Measurements from ENCODE around the gene MASP2. TPM values are rescaled to one million over a fixed set of nuclear protein-coding genes. Genes with fewer than 3 reads are reported as not detected.

The MASP2 gene
- total and polyA plus RNA-seq, 2 donors (not counting 1 experiment from before 2014, with no cell fraction given) = 0.06 TPM; not detected in 1

DNA sequence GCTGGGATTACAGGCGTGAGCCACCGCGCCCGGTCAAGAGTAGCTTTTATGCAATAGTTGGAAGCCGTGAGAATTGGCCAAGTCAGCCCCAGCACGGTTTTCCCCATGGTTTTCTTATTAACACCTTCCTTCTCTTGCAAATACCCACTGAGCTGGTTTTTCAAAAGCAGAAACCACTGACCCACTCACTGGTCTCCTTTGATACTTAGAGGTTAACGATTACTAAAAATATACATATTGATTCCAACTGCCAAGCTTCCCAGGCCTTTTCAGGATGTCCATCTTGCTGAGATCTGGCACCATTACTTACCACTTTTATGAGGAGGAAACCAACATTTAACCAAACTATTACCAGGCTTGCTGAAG lies 60.5 kb downstream of the MASP2 start:
- POLR2A ChIA-PET = no interaction called here
- no peak overlapping the region for H3K27ac ChIP-seq (ENCODE audit: low read length in 2 of 2)
- no peaks in the 10 kb centered on the region for H3K9me3 ChIP-seq (ENCODE audit: control extremely low read depth in 1 of 3, control insufficient read depth in 2 of 3, insufficient read depth in 1 of 3, low read length in 2 of 3)
- no peak overlapping the region for H3K4me3 ChIP-seq (ENCODE audit: control extremely low read depth in 1 of 5, extremely low read depth in 1 of 5, insufficient read depth in 1 of 5, low read depth in 2 of 5, low read length in 4 of 5)
- peaks cover 3 to 7% of the 10 kb centered on the region in 2 donors for H3K4me1 ChIP-seq (ENCODE audit: control insufficient read depth in 2 of 2, insufficient read depth in 2 of 2, low read length in 2 of 2)
- H3K36me3 ChIP-seq (replicated peaks in 1 of 2; ENCODE audit: control extremely low read depth in 1 of 2, control insufficient read depth in 1 of 2, extremely low read depth in 1 of 2, insufficient read depth in 2 of 2, low read length in 1 of 2) = no peaks in the 10 kb centered on the region
- no peak overlapping the region for H2AFZ ChIP-seq (ENCODE audit: insufficient read depth, low read depth, low read length, poor library complexity, severe bottlenecking)
- H3K4me2 ChIP-seq (replicated peaks; ENCODE audit: low read depth, low read length, poor library complexity, severe bottlenecking) = no peak overlapping the region
- TF ChIP-seq, protein P1, sequence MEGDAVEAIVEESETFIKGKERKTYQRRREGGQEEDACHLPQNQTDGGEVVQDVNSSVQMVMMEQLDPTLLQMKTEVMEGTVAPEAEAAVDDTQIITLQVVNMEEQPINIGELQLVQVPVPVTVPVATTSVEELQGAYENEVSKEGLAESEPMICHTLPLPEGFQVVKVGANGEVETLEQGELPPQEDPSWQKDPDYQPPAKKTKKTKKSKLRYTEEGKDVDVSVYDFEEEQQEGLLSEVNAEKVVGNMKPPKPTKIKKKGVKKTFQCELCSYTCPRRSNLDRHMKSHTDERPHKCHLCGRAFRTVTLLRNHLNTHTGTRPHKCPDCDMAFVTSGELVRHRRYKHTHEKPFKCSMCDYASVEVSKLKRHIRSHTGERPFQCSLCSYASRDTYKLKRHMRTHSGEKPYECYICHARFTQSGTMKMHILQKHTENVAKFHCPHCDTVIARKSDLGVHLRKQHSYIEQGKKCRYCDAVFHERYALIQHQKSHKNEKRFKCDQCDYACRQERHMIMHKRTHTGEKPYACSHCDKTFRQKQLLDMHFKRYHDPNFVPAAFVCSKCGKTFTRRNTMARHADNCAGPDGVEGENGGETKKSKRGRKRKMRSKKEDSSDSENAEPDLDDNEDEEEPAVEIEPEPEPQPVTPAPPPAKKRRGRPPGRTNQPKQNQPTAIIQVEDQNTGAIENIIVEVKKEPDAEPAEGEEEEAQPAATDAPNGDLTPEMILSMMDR (IDR thresholded peaks at IDR 0.05) = no peak
- Mint-ChIP-seq H3K4me3 (no peak overlapping the region), H3K27ac (no peak overlapping the region), H3K27me3 (peaks cover under 1% of the 10 kb centered on the region), H3K9me3 (ENCODE audit: insufficient read depth) (no peaks in the 10 kb centered on the region), H3K4me1 (peaks cover 7% of the 10 kb centered on the region)
- DNase-seq (no peak), ATAC-seq (ENCODE audit: low read depth) (no peak)
- H3K79me2 ChIP-seq (ENCODE audit: control insufficient read depth, insufficient read depth, low read length) = no peaks in the 10 kb centered on the region
- intact Hi-C loops (cut with micrococcal nuclease) = no loop called here
- no peaks in the 10 kb centered on the region for H4K20me1 ChIP-seq (ENCODE audit: control insufficient read depth, insufficient read depth, low read length, poor library complexity, severe bottlenecking)
- CTCF ChIA-PET = interaction anchor here (1.2 kb wide), 1 partner anchor 51 kb away, joined by 3 read pairs; no protein-coding TSS in a partner anchor
- 73% methylated on average over 2 of the region's 7 CpGs for WGBS (ENCODE audit: insufficient coverage)
- no peak overlapping the region for H3K9ac ChIP-seq (ENCODE audit: low read length)
- H3K27me3 ChIP-seq (replicated peaks in 1 of 4; ENCODE audit: control extremely low read depth in 1 of 4, control insufficient read depth in 3 of 4, insufficient read depth in 4 of 4, low read length in 3 of 4) = peaks cover 0 to 9% (median 2%) of the 10 kb centered on the region in 4 experiments

DNA sequence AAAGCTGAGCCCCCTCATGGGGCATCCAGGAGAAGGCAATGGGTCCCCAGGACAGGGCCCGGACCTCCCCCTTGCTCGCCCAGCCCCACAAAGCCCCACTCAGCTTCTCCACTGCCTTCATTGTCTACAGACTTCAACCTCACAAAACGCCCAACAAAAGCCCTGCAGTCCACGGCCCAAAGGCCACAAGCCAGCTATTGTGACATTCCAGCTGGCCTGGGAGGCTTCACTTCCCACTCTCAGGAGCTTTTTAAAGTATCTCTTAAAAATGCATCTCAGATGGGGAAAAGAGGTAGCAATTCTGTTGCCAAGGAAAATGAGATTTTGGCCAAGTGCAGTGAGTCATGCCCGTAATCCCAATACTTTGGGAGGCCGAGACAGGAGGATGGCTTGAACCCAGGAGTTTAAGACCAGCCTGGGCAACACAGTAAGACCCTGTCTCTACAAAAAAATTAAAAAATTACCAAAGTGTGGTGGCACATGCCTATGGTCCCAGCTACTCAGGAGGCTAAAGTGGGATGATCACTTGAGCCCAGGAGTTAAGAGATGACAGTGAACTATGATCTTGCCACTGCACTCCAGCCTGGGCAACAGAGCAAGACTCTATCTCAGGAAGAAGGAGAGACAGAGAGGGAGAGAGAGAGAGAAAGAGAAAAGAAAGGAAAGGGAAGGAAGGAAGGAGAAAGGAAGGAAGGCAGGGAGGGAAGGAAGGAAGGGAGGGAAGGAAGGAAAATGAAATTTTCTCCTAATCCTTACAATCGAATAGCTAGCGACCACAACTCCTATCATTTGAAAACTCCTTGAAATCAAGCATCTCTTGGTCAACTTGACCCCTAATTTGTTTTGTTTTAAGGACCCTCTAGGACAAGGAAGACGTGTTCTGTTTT lies 66.0 kb downstream of the MASP2 start:
- Histone ChIP-seq H3K27ac (ENCODE audit: low read length in 2 of 2) (no peak overlapping the region), H3K4me2 (replicated peaks; ENCODE audit: low read depth, low read length, poor library complexity, severe bottlenecking) (no peak overlapping the region), H3K4me1 (ENCODE audit: control insufficient read depth in 2 of 2, insufficient read depth in 2 of 2, low read length in 2 of 2) (peaks cover 3 to 7% of the 10 kb centered on the region in 2 donors), H3K9ac (ENCODE audit: low read length) (no peak overlapping the region), H3K9me3 (ENCODE audit: control extremely low read depth in 1 of 3, control insufficient read depth in 2 of 3, insufficient read depth in 1 of 3, low read length in 2 of 3) (no peaks in the 10 kb centered on the region), H4K20me1 (ENCODE audit: control insufficient read depth, insufficient read depth, low read length, poor library complexity, severe bottlenecking) (no peaks in the 10 kb centered on the region), H3K79me2 (ENCODE audit: control insufficient read depth, insufficient read depth, low read length) (no peaks in the 10 kb centered on the region), H3K4me3 (ENCODE audit: control extremely low read depth in 1 of 5, extremely low read depth in 1 of 5, insufficient read depth in 1 of 5, low read depth in 2 of 5, low read length in 4 of 5) (no peak overlapping the region), H2AFZ (ENCODE audit: insufficient read depth, low read depth, low read length, poor library complexity, severe bottlenecking) (no peak overlapping the region), H3K36me3 (replicated peaks in 1 of 2; ENCODE audit: control extremely low read depth in 1 of 2, control insufficient read depth in 1 of 2, extremely low read depth in 1 of 2, insufficient read depth in 2 of 2, low read length in 1 of 2) (no peaks in the 10 kb centered on the region), H3K27me3 (replicated peaks in 1 of 4; ENCODE audit: control extremely low read depth in 1 of 4, control insufficient read depth in 3 of 4, insufficient read depth in 4 of 4, low read length in 3 of 4) (peaks cover 0 to 18% (median 2%) of the 10 kb centered on the region in 4 experiments)
- ChIA-PET POLR2A (no interaction called here), CTCF (no interaction called here)
- Mint-ChIP-seq H3K4me3 (no peak overlapping the region), H3K9me3 (ENCODE audit: insufficient read depth) (no peaks in the 10 kb centered on the region), H3K27me3 (peaks cover 26% of the 10 kb centered on the region), H3K4me1 (peaks cover 7% of the 10 kb centered on the region), H3K27ac (no peak overlapping the region)
- ATAC-seq (ENCODE audit: low read depth) = no peak
- intact Hi-C loops (cut with micrococcal nuclease) = no loop called here
- DNase-seq = no peak
- WGBS (ENCODE audit: insufficient coverage) = 76% methylated on average over 5 of the region's 9 CpGs
- TF ChIP-seq EZH2 (IDR thresholded peaks at IDR 0.05; ENCODE audit: borderline replicate concordance, insufficient read depth, low read depth, low read length, poor library complexity, severe bottlenecking) = no peak
- TF ChIP-seq, protein P1 (IDR thresholded peaks at IDR 0.05) = no peak
